ENCODE data around the gene PTMA. TPM values are rescaled to one million over a fixed set of nuclear protein-coding genes. Genes with fewer than 3 reads are reported as not detected.
A peak's percentile ranks its signal among the peaks of the same experiment; 100 is the strongest.

PTMA gene
- total and polyA plus RNA-seq, 4 donors, result 469 to 1,226 (median 1,016) TPM

DNA sequence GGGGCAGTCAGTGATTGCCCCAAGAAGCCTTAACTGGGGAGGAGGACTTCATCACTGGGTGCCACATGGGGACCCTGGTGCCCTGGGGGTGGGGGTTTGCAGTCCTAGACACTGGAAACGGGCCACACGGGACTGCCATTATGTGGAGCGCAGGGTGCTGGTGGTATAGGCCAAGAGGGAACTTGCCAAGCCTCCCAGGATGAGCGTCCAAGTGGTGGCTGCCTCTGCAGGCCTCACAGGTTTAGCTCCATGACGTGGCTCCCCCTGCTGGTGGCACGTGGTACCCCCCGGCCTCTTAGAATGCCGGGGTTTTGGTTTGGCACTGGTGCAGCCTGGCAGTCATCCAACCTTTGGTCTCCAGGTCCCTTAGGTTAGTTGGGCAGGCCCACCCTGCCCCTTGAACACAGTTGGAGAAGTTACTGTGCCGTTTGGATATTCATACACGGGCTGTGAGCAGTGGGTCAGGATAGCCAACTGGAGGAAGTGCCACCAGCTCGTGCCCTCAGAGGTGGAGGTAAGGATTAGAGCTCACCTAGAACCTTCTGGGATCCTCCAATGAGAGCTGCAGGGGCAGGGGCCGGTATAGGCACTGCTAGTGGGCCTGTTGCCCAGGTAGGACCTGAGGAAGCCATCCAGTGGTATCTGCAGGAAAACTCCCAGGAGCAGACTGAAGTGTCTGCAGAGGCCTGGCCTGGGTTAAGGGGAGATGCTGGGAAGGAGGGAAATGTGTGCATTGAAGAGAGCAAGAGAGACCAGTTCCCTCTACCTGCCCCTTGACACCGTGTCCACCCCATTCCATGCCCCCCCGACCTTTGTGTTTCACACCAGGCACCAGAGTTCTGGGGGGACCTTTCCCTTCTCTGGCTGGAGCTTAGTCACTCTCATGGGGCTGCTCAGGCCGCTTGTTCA lies 5.7 kb downstream of the PTMA start:
- H3K27me3 ChIP-seq (ENCODE audit: control insufficient read depth, insufficient read depth, low read length), result no peaks in the 10 kb centered on the region
- H3K4me1 ChIP-seq (ENCODE audit: control insufficient read depth, insufficient read depth, low read length), result peaks cover 47% of the 10 kb centered on the region
- no peaks in the 10 kb centered on the region for H3K9me3 ChIP-seq (ENCODE audit: control insufficient read depth, insufficient read depth, low read length)
- DNase-seq (ENCODE audit: low read depth in 4 of 6, low spot score in 6 of 6), result peak in 2 of 6 donors; percentile 88 to 91
- peak overlapping the region; percentile 9 for H3K4me3 ChIP-seq (ENCODE audit: low read depth, low read length)
- H3K27ac ChIP-seq (ENCODE audit: low read depth, low read length), result peak overlapping the region; percentile 64
- H3K36me3 ChIP-seq (ENCODE audit: control insufficient read depth, insufficient read depth, low read length), result peaks cover 38% of the 10 kb centered on the region
- WGBS (ENCODE audit: insufficient coverage), result 19% methylated on average over 14 of the region's 15 CpGs

DNA sequence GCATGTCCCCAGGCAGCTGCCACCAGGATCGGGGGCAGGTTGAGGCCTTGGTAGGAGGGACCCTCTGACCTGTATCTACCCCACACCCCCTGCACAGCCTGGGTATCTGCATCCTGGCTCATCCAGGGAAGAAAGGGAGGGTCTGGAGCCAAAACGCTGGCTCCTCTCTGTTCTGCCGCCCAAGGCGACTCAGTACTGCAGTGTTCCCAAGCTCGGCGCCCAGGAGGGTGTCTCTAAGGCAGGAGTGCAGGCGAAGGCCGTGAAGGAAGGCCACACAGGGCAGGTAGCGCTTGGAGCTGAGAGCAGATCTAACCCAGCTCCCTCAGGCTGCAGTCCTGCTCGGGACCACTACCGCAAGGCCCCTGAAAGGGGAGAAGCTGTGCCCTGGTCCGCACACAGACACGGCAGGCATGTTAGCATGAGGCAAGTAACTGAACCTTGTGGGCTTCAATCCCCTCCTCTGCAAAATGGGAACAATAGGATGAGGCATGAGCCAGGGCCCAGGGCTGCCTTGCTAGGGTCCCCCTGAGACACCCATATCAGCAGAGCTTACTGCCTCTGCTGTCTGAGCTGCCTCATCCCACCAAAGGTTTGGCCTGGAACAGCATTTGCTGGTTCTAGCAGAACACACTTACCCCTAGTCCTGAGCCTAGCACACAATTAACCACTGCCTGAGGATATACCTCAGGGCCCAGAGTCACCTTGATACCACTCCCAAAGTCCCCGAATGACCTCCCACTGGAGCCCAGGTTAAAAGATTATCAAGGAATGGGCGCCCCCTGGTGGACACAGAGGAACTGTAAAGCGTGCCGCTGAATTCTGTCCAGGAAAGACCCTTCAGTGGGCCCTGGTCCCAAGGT lies 6.5 kb downstream of the PTMA start:
- WGBS (ENCODE audit: insufficient coverage), result 52% methylated on average over 16 of the region's 17 CpGs
- peak in 2 of 6 donors; percentile 87 to 91 for DNase-seq (ENCODE audit: low read depth in 4 of 6, low spot score in 6 of 6)
- Histone ChIP-seq H3K4me1 (ENCODE audit: control insufficient read depth, insufficient read depth, low read length) (peaks cover 45% of the 10 kb centered on the region), H3K4me3 (ENCODE audit: low read depth, low read length) (no peak overlapping the region), H3K9me3 (ENCODE audit: control insufficient read depth, insufficient read depth, low read length) (no peaks in the 10 kb centered on the region), H3K36me3 (ENCODE audit: control insufficient read depth, insufficient read depth, low read length) (peaks cover 38% of the 10 kb centered on the region), H3K27me3 (ENCODE audit: control insufficient read depth, insufficient read depth, low read length) (no peaks in the 10 kb centered on the region), H3K27ac (ENCODE audit: low read depth, low read length) (no peak overlapping the region)

DNA sequence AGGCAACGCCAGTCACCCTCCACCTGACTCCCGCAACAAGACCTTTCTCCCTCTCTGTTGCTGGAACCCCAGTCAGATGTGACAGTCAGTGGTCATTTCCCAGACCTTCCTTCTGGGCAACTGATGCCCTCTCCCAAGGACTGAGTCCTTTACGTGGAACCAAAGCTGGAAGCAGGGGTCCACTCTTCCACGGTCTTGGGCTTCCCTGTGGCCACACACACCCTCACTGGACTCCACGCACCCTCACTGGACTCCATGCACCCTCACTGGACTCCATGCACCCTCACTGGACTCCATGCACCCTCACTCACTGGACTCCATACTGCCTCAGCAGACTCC lies 7.1 kb downstream of the PTMA start:
- Histone ChIP-seq H3K27me3 (ENCODE audit: control insufficient read depth, insufficient read depth, low read length) (no peaks in the 10 kb centered on the region), H3K9me3 (ENCODE audit: control insufficient read depth, insufficient read depth, low read length) (no peaks in the 10 kb centered on the region), H3K36me3 (ENCODE audit: control insufficient read depth, insufficient read depth, low read length) (peaks cover 38% of the 10 kb centered on the region), H3K4me1 (ENCODE audit: control insufficient read depth, insufficient read depth, low read length) (peaks cover 44% of the 10 kb centered on the region), H3K4me3 (ENCODE audit: low read depth, low read length) (no peak overlapping the region), H3K27ac (ENCODE audit: low read depth, low read length) (no peak overlapping the region)
- 60% methylated on average over 5 of the region's 5 CpGs for WGBS (ENCODE audit: insufficient coverage)
- DNase-seq (ENCODE audit: low read depth in 4 of 6, low spot score in 6 of 6), result no peak

DNA sequence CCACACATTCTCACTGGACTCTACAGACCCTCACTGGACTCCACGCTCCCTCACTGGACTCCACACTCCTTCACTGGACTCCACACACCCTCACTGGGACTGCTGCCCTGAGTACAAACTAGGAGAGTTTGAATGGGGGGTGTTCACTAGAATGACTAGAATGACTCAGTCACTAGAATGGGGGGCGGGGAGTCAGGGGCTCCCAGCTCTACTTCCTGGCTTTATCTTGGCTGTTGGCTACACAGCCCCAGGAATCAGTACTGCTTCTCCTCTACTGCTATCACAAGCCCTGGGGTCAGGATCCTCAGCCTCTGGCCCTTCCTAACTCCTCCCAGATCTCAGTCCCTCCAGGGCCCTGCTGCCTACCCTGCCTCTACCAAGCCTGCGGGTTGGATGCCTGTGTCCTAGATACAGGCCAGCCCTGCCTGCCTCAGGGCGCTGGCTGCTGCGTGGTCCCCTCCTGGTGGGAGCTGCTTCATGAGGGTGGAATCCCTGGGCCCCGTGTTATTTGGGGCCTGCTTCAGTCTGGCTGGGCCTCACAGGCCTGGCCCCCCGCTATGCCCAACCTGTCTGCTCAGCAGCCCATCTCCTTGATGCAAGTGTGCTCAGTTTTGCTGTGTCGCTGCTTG lies 7.8 kb downstream of the PTMA start:
- no peak overlapping the region for H3K27ac ChIP-seq (ENCODE audit: low read depth, low read length)
- no peaks in the 10 kb centered on the region for H3K27me3 ChIP-seq (ENCODE audit: control insufficient read depth, insufficient read depth, low read length)
- no peak overlapping the region for H3K4me3 ChIP-seq (ENCODE audit: low read depth, low read length)
- peaks cover 33% of the 10 kb centered on the region for H3K36me3 ChIP-seq (ENCODE audit: control insufficient read depth, insufficient read depth, low read length)
- WGBS (ENCODE audit: insufficient coverage), result 82% methylated on average over 7 of the region's 8 CpGs
- H3K9me3 ChIP-seq (ENCODE audit: control insufficient read depth, insufficient read depth, low read length), result no peaks in the 10 kb centered on the region
- no peak for DNase-seq (ENCODE audit: low read depth in 4 of 6, low spot score in 6 of 6)
- H3K4me1 ChIP-seq (ENCODE audit: control insufficient read depth, insufficient read depth, low read length), result peaks cover 39% of the 10 kb centered on the region

DNA sequence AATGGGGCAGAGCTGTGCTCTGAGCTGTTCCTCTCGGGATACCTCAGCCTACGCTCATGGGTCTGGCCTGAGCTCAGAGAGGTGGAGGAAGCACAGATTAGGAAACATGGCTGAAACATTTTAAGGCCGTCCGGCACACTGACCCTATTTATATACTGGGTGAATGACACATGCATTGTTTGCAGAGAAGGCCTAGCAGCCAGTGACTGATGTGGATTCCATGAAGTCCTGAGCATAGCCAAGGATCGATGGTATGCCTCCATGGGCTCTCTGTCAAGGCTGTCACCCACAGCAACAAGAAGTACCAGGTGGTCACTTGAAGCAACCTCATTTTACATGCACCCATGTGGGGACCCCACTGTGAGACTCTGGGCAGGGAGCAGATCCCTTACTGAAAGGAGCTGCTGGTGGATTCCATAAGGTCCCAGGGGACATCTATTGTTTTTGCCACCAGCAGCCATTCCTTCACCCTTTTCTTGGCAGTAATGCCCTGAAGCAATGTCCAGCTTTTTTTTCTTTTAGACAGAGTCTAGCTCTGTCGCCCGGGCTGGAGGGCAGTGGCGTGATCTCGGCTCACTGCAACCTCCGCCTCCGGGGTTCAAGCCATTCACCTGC lies 8.4 kb downstream of the PTMA start:
- Histone ChIP-seq H3K27ac (ENCODE audit: low read depth, low read length) (no peak overlapping the region), H3K36me3 (ENCODE audit: control insufficient read depth, insufficient read depth, low read length) (peaks cover 29% of the 10 kb centered on the region), H3K9me3 (ENCODE audit: control insufficient read depth, insufficient read depth, low read length) (no peaks in the 10 kb centered on the region), H3K4me1 (ENCODE audit: control insufficient read depth, insufficient read depth, low read length) (peaks cover 32% of the 10 kb centered on the region), H3K4me3 (ENCODE audit: low read depth, low read length) (no peak overlapping the region), H3K27me3 (ENCODE audit: control insufficient read depth, insufficient read depth, low read length) (no peaks in the 10 kb centered on the region)
- no peak for DNase-seq (ENCODE audit: low read depth in 4 of 6, low spot score in 6 of 6)
- WGBS (ENCODE audit: insufficient coverage), result 88% methylated on average over 9 of the region's 11 CpGs

DNA sequence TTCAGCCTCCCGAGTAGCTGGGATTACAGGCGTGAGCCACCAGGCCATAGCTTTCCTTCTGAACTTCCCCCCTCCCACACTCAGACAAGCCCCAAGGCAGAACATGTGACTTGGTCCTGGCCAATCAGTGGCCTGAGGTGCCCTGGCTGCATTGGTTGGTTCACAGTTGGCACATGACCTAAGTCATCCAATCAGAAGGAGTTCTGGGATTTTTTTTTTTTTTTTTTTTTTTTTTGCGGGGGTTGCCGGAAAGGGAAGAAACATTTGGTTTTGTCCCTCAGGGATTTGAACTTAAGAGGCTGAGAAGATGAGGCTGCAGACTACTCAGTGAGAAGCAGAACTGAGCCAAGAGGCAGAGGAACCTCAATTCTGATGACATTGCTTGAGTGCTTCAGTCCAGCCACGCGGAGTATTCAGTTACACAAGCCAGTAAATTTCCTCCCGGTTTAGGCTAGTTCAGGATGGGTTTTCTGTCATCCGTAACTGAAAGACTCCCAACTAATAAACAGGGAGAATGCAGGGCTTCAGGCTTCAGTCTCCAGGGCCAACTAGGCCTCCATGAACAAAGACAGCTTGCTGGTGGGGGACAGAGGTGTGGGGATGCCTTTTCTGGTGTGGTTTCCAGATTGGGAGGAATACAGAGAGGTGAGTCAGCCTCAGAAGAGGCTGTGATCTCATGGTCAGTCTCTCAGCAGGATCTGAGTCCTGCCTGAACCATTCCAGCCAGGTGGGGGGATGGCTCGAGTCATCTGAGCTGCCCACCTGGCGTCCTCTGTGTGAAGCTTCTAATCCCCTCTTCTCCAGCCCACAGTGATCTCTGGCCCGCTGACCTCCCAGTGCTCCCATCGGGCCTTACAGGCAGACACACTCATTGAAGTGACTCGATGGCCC lies 9.2 kb downstream of the PTMA start:
- 91% methylated on average over 8 of the region's 13 CpGs for WGBS (ENCODE audit: insufficient coverage)
- Histone ChIP-seq H3K9me3 (ENCODE audit: control insufficient read depth, insufficient read depth, low read length) (no peaks in the 10 kb centered on the region), H3K27ac (ENCODE audit: low read depth, low read length) (no peak overlapping the region), H3K4me3 (ENCODE audit: low read depth, low read length) (no peak overlapping the region), H3K27me3 (ENCODE audit: control insufficient read depth, insufficient read depth, low read length) (no peaks in the 10 kb centered on the region), H3K4me1 (ENCODE audit: control insufficient read depth, insufficient read depth, low read length) (peaks cover 24% of the 10 kb centered on the region), H3K36me3 (ENCODE audit: control insufficient read depth, insufficient read depth, low read length) (peaks cover 22% of the 10 kb centered on the region)
- DNase-seq (ENCODE audit: low read depth in 4 of 6, low spot score in 6 of 6), result peak in 1 of 6 donors; percentile 56

DNA sequence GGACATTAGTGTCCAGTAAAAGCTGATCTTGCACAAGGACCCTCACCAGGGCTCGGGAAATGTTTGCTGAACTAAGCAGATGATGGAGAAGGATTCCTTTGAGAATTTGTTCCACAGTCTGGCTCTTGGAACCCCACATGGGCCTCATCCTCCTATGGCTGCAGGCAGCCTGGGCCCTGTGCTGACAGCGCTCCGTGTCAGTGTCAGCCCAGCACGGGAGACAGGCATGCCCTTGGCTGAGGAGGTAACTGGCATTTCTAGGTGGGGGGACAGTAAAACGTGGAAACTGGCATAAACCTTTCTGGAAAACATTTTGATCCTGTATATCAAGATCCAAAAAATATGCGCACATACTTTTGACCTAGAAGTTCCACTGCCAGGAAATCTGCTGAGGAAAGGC lies 10.5 kb downstream of the PTMA start:
- Histone ChIP-seq H3K4me3 (ENCODE audit: low read depth, low read length) (no peak overlapping the region), H3K9me3 (ENCODE audit: control insufficient read depth, insufficient read depth, low read length) (no peaks in the 10 kb centered on the region), H3K27ac (ENCODE audit: low read depth, low read length) (no peak overlapping the region), H3K27me3 (ENCODE audit: control insufficient read depth, insufficient read depth, low read length) (no peaks in the 10 kb centered on the region), H3K36me3 (ENCODE audit: control insufficient read depth, insufficient read depth, low read length) (peaks cover 16% of the 10 kb centered on the region), H3K4me1 (ENCODE audit: control insufficient read depth, insufficient read depth, low read length) (peaks cover 18% of the 10 kb centered on the region)
- DNase-seq (ENCODE audit: low read depth in 4 of 6, low spot score in 6 of 6), result peak in 1 of 6 donors; percentile 21
- 71% methylated on average over 5 of the region's 6 CpGs for WGBS (ENCODE audit: insufficient coverage)

DNA sequence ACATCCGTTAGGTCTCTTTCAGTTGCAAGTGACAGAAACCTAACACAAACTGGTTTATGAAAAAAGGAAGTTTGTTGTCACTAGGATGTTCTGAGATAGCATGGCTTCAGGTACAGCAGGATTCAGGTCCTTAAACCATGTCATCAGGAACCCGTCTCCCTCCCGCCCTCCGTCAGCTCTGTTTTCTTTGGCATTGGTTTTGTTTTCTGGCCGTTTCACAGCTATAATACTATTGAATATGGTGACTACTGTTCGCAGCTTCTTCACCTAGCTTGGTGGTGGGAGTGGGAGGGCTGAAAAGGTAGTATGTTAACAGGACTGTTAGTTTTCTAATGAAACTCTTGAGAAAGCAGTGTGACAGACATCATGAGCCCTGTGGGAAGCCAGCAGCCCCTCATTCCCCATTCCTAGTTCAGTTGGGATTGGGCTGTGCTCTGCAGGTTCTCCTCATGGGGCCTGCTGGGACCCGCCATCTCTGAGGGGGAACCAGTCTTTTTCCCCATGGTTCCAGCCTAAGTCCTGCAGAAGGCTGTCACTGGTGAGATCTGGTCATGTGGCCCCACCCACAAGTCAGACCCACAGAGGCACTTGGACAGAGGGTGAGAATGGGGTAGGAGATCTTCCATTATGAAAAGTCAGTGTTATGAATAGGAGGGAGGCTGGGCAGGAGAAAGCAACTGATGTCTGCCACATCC lies 12.1 kb downstream of the PTMA start:
- no CpG with 5 or more reads among the region's 7 CpGs for WGBS (ENCODE audit: insufficient coverage)
- H3K36me3 ChIP-seq (ENCODE audit: control insufficient read depth, insufficient read depth, low read length), result peaks cover 3% of the 10 kb centered on the region
- no peaks in the 10 kb centered on the region for H3K9me3 ChIP-seq (ENCODE audit: control insufficient read depth, insufficient read depth, low read length)
- no peak overlapping the region for H3K4me3 ChIP-seq (ENCODE audit: low read depth, low read length)
- no peak for DNase-seq (ENCODE audit: low read depth in 4 of 6, low spot score in 6 of 6)
- no peaks in the 10 kb centered on the region for H3K27me3 ChIP-seq (ENCODE audit: control insufficient read depth, insufficient read depth, low read length)
- H3K4me1 ChIP-seq (ENCODE audit: control insufficient read depth, insufficient read depth, low read length), result peaks cover 6% of the 10 kb centered on the region
- H3K27ac ChIP-seq (ENCODE audit: low read depth, low read length), result no peak overlapping the region
